K562 (cell line): Measurements from ENCODE around the gene FAAH. TPM values are rescaled to one million over a fixed set of nuclear protein-coding genes. Genes with fewer than 3 reads are reported as not detected.

Experiments used
- ATAC-seq: fragments of 200-7000 bp; cut with Tn5 transposase; 3 replicates; pipeline ENCODE4 v1.9.1; 2020; ENCODE audit warnings: moderate library complexity
- BruUV-seq: library from RNA; stranded (reverse); fragments of 400-500 nt; replicated peaks from 2 replicates; lab custom pipeline; 2021; lab: Mats Ljungman, UMichigan
- CTCF ChIA-PET: fragments of 300-600 bp; formaldehyde crosslinking; extraction: SDS; loops from one replicate; lab custom pipeline; 2021; ENCODE audit warnings: low intra/inter-chr PET ratio; lab: Yijun Ruan, JAX
- POLR2A ChIA-PET: fragments of 300-600, 350-650 bp; sonication (Branson Sonifier 250); formaldehyde crosslinking; extraction: SDS; loops from one replicate; lab custom pipeline; 2021; ENCODE audit warnings: antibody characterized with exemption, inconsistent platforms; lab: Yijun Ruan, JAX
- DNase-seq, 4 experiments: peaks; one replicate each; pipeline versions ENCODE4 v3.0.0 to v3.0.0-alpha.2; 2011 to 2018; ENCODE audit warnings: low spot score in 3 of 4, mixed read lengths in 3 of 4; ENCODE audit errors: extremely low read depth in 1 of 4
- FAIRE-seq: peaks from 2 replicates; lab custom pipeline; 2011; peaks lifted over from hg19 to GRCh38; lab: Jason Lieb, UNC
- H2AFZ ChIP-seq: 2 replicates; pipeline ENCODE4 v1.6.0; 2011; ENCODE audit warnings: low read depth, low read length, control low read depth, inconsistent platforms
- H3K27ac ChIP-seq: fragments of 200-600 bp; 3 replicates; pipeline ENCODE4 v1.8.0; 2011; ENCODE audit warnings: low read depth, mild to moderate bottlenecking, control low read depth, inconsistent platforms, low read length, moderate library complexity, mixed read lengths; ENCODE audit errors: extremely low read depth
- H3K27me3 ChIP-seq, 2 experiments: fragments of 300-600 bp in 1 of 2; 2 replicates in 1 of 2; 3 replicates in 1 of 2; pipeline versions ENCODE4 v1.6.0 to v1.8.0; 2011; ENCODE audit warnings: inconsistent platforms in 2 of 2, low read length in 2 of 2, mild to moderate bottlenecking in 1 of 2, mixed read lengths in 1 of 2, moderate library complexity in 1 of 2; ENCODE audit not compliant: control insufficient read depth in 2 of 2, insufficient read depth in 2 of 2
- H3K36me3 ChIP-seq: fragments of 300-600 bp; 3 replicates; pipeline ENCODE4 v1.8.0; 2011; ENCODE audit warnings: mild to moderate bottlenecking, low read length, inconsistent platforms; ENCODE audit not compliant: control insufficient read depth, insufficient read depth
- H3K4me1 ChIP-seq, 2 experiments: fragments of 200-600 bp in 1 of 2; replicated peaks in 1 of 2; 2 replicates in 1 of 2; 3 replicates in 1 of 2; pipeline versions ENCODE4 v1.5.1 to v1.8.0; 2011; ENCODE audit warnings: inconsistent platforms in 2 of 2, low read length in 2 of 2, mild to moderate bottlenecking in 1 of 2, mixed read lengths in 1 of 2, moderate library complexity in 1 of 2; ENCODE audit not compliant: control insufficient read depth in 2 of 2, insufficient read depth in 2 of 2
- H3K4me2 ChIP-seq: 2 replicates; pipeline ENCODE4 v1.6.1; 2011; ENCODE audit warnings: low read length, control low read depth, inconsistent platforms, mixed read lengths; ENCODE audit not compliant: insufficient read depth
- H3K4me3 ChIP-seq: fragments of 200-600 bp; sonication (generic), shearing (Covaris generic); 2 replicates; pipeline ENCODE4 v1.5.1; 2016; ENCODE audit warnings: control low read depth, inconsistent platforms
- H3K79me2 ChIP-seq: fragments of 200-600 bp; 3 replicates; pipeline ENCODE4 v1.8.0; 2011; ENCODE audit warnings: low read length, inconsistent platforms; ENCODE audit not compliant: control insufficient read depth, insufficient read depth
- H3K9ac ChIP-seq, 2 experiments: 2 replicates each; pipeline versions ENCODE4 v1.6.0 to v1.6.1; 2011; ENCODE audit warnings: low read depth in 2 of 2, low read length in 2 of 2, control low read depth in 1 of 2, inconsistent platforms in 1 of 2, mild to moderate bottlenecking in 1 of 2, mixed read lengths in 1 of 2; ENCODE audit not compliant: insufficient read depth in 1 of 2
- H3K9me1 ChIP-seq: one replicate; pipeline ENCODE4 v1.6.0; 2011; ENCODE audit warnings: inconsistent platforms, mild to moderate bottlenecking, low read length, moderate library complexity; ENCODE audit not compliant: control insufficient read depth, insufficient read depth
- H3K9me3 ChIP-seq: replicated peaks from 2 replicates; pipeline ENCODE4 v1.5.1; 2011; ENCODE audit warnings: low read depth, low read length, inconsistent platforms; ENCODE audit not compliant: control insufficient read depth, insufficient read depth
- H4K20me1 ChIP-seq: replicated peaks from 2 replicates; pipeline ENCODE4 v1.6.1; 2011; ENCODE audit warnings: low read length, inconsistent platforms, mixed read lengths; ENCODE audit not compliant: control insufficient read depth, insufficient read depth
- MAX ChIP-seq: sonication (generic); formaldehyde crosslinking; IDR thresholded peaks from 2 replicates; pipeline ENCODE4 v1.9.0; 2022; ENCODE audit warnings: mild to moderate bottlenecking, missing genetic modification reagents
- MECOM ChIP-seq: fragments of 250-450 bp; sonication (Bioruptor Pico); IDR thresholded peaks from 2 replicates; pipeline ENCODE4 v1.8.0; 2022; ENCODE audit warnings: inconsistent platforms
- RB1 ChIP-seq: fragments of 450-650 bp; IDR thresholded peaks from 2 replicates; pipeline ENCODE4 v1.6.1; 2017; ENCODE audit warnings: low read depth, mild to moderate bottlenecking
- WGBS: fragments of 100-300 bp; shearing (Covaris generic); methylation state at CpG from one replicate; pipeline ENCODE4 v1.1.6; 2016; ENCODE audit warnings: low coverage, mixed read lengths; ENCODE audit not compliant: insufficient coverage; ENCODE audit errors: missing lambda C conversion rate; 5-methylcytosine and 5-hydroxymethylcytosine counted together
- in situ Hi-C: fragments of 300-500 bp; cut with MboI; formaldehyde crosslinking; loops from 4 replicates; pipeline ENCODE4 v1.15.0; 2018; ENCODE audit warnings: inconsistent platforms, mixed read lengths
- intact Hi-C: fragments of 100-400 bp; cut with micrococcal nuclease; formaldehyde crosslinking; loops from 2 replicates; pipeline ENCODE4 v1.14.2; 2022
- polyA plus RNA-seq, 8 experiments: library from polyadenylated mRNA; depleted of rRNA in 4 of 8; stranded (reverse) in 5 of 8; unstranded in 3 of 8; fragments of >200 nt; fragmentation: Nextera tagmentation in 2 of 8; fragmentation: Illumina TruSeq in 1 of 8; extraction: Ambion mirVana in 2 of 8; extraction: Trizol in 1 of 8; gene quantifications; 2 replicates each; pipeline versions ENCODE4 v1.2.1 to v1.2.3, GENCODE V29; 2011 to 2014; ENCODE audit warnings: inconsistent platforms in 1 of 8, missing spikeins in 1 of 8
- total RNA-seq, 7 experiments: library from RNA; depleted of rRNA in 6 of 7; stranded (reverse); fragments of >200 nt in 6 of 7; fragmentation: Illumina TruSeq in 2 of 7; extraction: Trizol in 2 of 7; gene quantifications; 2 replicates each; pipeline versions ENCODE4 v1.2.1 to v1.2.3, GENCODE V29; 2011 to 2021; ENCODE audit warnings: low replicate concordance in 1 of 7
- TF ChIP-seq, protein P1 (sequence below): fragments of 450-650 bp; IDR thresholded peaks from 2 replicates; pipeline ENCODE4 v1.6.1; 2016; ENCODE audit warnings: mild to moderate bottlenecking, moderate library complexity
- TF ChIP-seq, protein P2 (sequence below), 2 experiments: IDR thresholded peaks; 2 replicates each; pipeline ENCODE4 v1.6.1; 2011; ENCODE audit warnings: borderline replicate concordance in 1 of 2, control low read depth in 1 of 2, low read depth in 1 of 2, low read length in 1 of 2, mild to moderate bottlenecking in 1 of 2, mixed read lengths in 1 of 2, moderate library complexity in 1 of 2; ENCODE audit not compliant: insufficient read depth in 1 of 2, insufficient read length in 1 of 2, poor library complexity in 1 of 2, severe bottlenecking in 1 of 2; ENCODE audit errors: extremely low read depth in 1 of 2

FAAH gene
- total and polyA plus RNA-seq, 9 of the 15 experiments (the other 6 are each of a cell fraction or from before 2014, with no cell fraction given): 0.06 to 1.1 (median 0.32) TPM

DNA sequence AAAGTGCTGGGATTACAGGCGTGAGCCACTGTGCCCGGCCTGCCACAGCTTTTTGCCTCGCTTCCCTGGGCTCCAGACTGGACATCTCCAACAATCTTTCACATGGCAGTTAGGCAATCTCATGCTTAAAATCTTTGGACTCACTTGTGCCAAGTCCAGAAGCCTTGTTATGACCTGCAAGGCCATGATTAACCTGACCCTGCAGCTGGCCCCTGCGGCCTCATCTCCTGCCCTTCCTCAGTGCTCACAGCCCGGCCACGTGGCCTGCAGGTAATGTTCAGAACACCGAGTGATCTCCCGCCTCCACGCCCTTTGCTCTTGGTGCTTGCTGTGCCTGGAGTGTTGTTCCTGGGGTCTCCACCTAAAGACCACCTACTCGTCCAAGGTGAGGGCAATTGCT, 24.9 kb downstream of the FAAH start:
- ChIA-PET POLR2A (interaction anchor here (0.6 to 2.4 kb wide), 4 partner anchors 9 to 54 kb away, joined by 4 to 11 read pairs (median 6); no protein-coding TSS in a partner anchor), CTCF (no interaction called here)
- no peak overlapping the region for H3K4me2 ChIP-seq
- H2AFZ ChIP-seq: peak overlapping the region; percentile 48
- H3K9ac ChIP-seq: peak overlapping the region in 1 of 2 experiments; percentile 53; a peak in 2 of 4 replicates
- H3K4me1 ChIP-seq: peaks cover 30 to 48% of the 10 kb centered on the region in 2 experiments; a peak in 4 of 5 replicates
- H3K9me1 ChIP-seq: no peaks in the 10 kb centered on the region
- ATAC-seq: no peak
- intact Hi-C loops: no loop called here
- in situ Hi-C loops: no loop called here
- FAIRE-seq: no peak
- 52% methylated on average over 10 of the region's 10 CpGs for WGBS
- H4K20me1 ChIP-seq: no peaks in the 10 kb centered on the region
- no peaks in the 10 kb centered on the region for H3K9me3 ChIP-seq
- no peaks in the 10 kb centered on the region for H3K79me2 ChIP-seq
- no peaks in the 10 kb centered on the region for H3K27me3 ChIP-seq
- BruUV-seq: no TSS peak
- DNase-seq: no peak
- H3K36me3 ChIP-seq: no peaks in the 10 kb centered on the region
- no peak overlapping the region for H3K27ac ChIP-seq
- peak; percentile 28; the same call in 1 of the 2 replicates for TF ChIP-seq MAX (CRISPR knock-in tag)
- TF ChIP-seq RB1: no peak
- TF ChIP-seq, protein P1, sequence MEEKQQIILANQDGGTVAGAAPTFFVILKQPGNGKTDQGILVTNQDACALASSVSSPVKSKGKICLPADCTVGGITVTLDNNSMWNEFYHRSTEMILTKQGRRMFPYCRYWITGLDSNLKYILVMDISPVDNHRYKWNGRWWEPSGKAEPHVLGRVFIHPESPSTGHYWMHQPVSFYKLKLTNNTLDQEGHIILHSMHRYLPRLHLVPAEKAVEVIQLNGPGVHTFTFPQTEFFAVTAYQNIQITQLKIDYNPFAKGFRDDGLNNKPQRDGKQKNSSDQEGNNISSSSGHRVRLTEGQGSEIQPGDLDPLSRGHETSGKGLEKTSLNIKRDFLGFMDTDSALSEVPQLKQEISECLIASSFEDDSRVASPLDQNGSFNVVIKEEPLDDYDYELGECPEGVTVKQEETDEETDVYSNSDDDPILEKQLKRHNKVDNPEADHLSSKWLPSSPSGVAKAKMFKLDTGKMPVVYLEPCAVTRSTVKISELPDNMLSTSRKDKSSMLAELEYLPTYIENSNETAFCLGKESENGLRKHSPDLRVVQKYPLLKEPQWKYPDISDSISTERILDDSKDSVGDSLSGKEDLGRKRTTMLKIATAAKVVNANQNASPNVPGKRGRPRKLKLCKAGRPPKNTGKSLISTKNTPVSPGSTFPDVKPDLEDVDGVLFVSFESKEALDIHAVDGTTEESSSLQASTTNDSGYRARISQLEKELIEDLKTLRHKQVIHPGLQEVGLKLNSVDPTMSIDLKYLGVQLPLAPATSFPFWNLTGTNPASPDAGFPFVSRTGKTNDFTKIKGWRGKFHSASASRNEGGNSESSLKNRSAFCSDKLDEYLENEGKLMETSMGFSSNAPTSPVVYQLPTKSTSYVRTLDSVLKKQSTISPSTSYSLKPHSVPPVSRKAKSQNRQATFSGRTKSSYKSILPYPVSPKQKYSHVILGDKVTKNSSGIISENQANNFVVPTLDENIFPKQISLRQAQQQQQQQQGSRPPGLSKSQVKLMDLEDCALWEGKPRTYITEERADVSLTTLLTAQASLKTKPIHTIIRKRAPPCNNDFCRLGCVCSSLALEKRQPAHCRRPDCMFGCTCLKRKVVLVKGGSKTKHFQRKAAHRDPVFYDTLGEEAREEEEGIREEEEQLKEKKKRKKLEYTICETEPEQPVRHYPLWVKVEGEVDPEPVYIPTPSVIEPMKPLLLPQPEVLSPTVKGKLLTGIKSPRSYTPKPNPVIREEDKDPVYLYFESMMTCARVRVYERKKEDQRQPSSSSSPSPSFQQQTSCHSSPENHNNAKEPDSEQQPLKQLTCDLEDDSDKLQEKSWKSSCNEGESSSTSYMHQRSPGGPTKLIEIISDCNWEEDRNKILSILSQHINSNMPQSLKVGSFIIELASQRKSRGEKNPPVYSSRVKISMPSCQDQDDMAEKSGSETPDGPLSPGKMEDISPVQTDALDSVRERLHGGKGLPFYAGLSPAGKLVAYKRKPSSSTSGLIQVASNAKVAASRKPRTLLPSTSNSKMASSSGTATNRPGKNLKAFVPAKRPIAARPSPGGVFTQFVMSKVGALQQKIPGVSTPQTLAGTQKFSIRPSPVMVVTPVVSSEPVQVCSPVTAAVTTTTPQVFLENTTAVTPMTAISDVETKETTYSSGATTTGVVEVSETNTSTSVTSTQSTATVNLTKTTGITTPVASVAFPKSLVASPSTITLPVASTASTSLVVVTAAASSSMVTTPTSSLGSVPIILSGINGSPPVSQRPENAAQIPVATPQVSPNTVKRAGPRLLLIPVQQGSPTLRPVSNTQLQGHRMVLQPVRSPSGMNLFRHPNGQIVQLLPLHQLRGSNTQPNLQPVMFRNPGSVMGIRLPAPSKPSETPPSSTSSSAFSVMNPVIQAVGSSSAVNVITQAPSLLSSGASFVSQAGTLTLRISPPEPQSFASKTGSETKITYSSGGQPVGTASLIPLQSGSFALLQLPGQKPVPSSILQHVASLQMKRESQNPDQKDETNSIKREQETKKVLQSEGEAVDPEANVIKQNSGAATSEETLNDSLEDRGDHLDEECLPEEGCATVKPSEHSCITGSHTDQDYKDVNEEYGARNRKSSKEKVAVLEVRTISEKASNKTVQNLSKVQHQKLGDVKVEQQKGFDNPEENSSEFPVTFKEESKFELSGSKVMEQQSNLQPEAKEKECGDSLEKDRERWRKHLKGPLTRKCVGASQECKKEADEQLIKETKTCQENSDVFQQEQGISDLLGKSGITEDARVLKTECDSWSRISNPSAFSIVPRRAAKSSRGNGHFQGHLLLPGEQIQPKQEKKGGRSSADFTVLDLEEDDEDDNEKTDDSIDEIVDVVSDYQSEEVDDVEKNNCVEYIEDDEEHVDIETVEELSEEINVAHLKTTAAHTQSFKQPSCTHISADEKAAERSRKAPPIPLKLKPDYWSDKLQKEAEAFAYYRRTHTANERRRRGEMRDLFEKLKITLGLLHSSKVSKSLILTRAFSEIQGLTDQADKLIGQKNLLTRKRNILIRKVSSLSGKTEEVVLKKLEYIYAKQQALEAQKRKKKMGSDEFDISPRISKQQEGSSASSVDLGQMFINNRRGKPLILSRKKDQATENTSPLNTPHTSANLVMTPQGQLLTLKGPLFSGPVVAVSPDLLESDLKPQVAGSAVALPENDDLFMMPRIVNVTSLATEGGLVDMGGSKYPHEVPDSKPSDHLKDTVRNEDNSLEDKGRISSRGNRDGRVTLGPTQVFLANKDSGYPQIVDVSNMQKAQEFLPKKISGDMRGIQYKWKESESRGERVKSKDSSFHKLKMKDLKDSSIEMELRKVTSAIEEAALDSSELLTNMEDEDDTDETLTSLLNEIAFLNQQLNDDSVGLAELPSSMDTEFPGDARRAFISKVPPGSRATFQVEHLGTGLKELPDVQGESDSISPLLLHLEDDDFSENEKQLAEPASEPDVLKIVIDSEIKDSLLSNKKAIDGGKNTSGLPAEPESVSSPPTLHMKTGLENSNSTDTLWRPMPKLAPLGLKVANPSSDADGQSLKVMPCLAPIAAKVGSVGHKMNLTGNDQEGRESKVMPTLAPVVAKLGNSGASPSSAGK: 0 out of 2 replicates have a peak, but pooled peaks have one; percentile 22
- TF ChIP-seq, protein P2, sequence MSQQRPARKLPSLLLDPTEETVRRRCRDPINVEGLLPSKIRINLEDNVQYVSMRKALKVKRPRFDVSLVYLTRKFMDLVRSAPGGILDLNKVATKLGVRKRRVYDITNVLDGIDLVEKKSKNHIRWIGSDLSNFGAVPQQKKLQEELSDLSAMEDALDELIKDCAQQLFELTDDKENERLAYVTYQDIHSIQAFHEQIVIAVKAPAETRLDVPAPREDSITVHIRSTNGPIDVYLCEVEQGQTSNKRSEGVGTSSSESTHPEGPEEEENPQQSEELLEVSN (IDR thresholded peaks at IDR 0.05; ENCODE audit: borderline replicate concordance in 1 of 2, extremely low read depth in 1 of 2, insufficient read depth in 1 of 2, insufficient read length in 1 of 2, low read depth in 1 of 2, low read length in 1 of 2, poor library complexity in 1 of 2, severe bottlenecking in 1 of 2): peak; percentile 54 to 61
- TF ChIP-seq MECOM (CRISPR knock-in tag): no peak
- TF ChIP-seq, all 486 proteins: peak for 3
- no peak overlapping the region for H3K4me3 ChIP-seq
